Spleen (tissue), 7 donors: ENCODE data around the gene NPNT.
"Not testable (repeated sequence)": the region's sequence is repeated elsewhere in the genome, so short reads cannot be mapped to it uniquely, and the experiment has no call there.

Source experiments
- CTCF ChIP-seq, 11 experiments: fragments of 200-600 bp in 7 of 11; fragments of 450-650 bp in 4 of 11; sonication (generic) in 4 of 11; IDR thresholded peaks in 8 of 11; conservative IDR thresholded peaks in 3 of 11; 1 replicate in 7 of 11; 2 replicates in 4 of 11; pipeline versions ENCODE4 v1.4.0 to v1.8.0; 2016 to 2021; ENCODE audit warnings: antibody characterized with exemption in 11 of 11, inconsistent platforms in 4 of 11, mild to moderate bottlenecking in 1 of 11
- POLR2A ChIP-seq, 3 donors: fragments of 450-650 bp; IDR thresholded peaks; one replicate each; pipeline ENCODE4 v1.5.1; 2017; ENCODE audit warnings: antibody characterized with exemption in 3 of 3, mild to moderate bottlenecking in 1 of 3
- POLR2AphosphoS5 ChIP-seq, 3 donors: sonication (generic); formaldehyde crosslinking; IDR thresholded peaks; one replicate each; pipeline ENCODE4 v1.5.1; 2017; ENCODE audit warnings: antibody characterized with exemption in 3 of 3
- donor health status: DM: no; HTN: no; CAD: no; lungs with moderate emphysema.
- donor health status: DM: no; HTN: no; CAD: no.
- donor health status: DM: no; HTN: no; CAD: no.

GRCh38 chr4:105848359-105848758 is 46.9 kb upstream of the NPNT start:
- not testable (repeated sequence) for TF ChIP-seq CTCF (IDR thresholded peaks at IDR 0.05 in 8 of 11, conservative IDR thresholded peaks at IDR 0.05 in 3 of 11); POLR2A (IDR thresholded peaks at IDR 0.05); POLR2AphosphoS5 (IDR thresholded peaks at IDR 0.05)
